Measurements from ENCODE around the gene FAAP20.

Gene FAAP20

DNA sequence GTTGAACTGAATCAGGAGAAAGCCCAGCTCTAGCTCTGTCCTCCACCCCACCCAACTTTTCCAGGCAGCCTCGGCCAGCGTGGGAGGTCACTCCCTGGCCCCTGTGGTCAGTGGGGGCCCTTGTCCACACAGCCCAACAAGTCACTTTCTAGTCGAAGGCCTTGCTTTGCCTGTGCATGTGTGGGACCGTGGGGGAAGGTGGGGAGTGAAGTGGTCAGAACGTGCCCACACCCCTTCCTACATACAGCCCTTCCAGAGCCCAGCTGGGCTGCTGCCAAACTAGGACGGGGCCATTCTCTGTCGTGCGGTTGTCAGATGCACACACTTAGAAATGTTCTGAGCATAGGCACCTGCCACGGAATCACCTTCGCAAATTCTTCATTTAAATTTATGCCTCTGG lies 18.0 kb downstream of the FAAP20 start:
- Mint-ChIP-seq H3K27ac (no peak overlapping the region), H3K4me1 (peaks cover 2% of the 10 kb centered on the region), H3K36me3 (peaks cover 15% of the 10 kb centered on the region), H3K9me3 (no peaks in the 10 kb centered on the region), H3K27me3 (no peaks in the 10 kb centered on the region), H3K4me3 (no peak overlapping the region)
- DNase-seq (ENCODE audit: low spot score in 2 of 2) = no peak
- ATAC-seq (ENCODE audit: low read depth) = no peak

DNA sequence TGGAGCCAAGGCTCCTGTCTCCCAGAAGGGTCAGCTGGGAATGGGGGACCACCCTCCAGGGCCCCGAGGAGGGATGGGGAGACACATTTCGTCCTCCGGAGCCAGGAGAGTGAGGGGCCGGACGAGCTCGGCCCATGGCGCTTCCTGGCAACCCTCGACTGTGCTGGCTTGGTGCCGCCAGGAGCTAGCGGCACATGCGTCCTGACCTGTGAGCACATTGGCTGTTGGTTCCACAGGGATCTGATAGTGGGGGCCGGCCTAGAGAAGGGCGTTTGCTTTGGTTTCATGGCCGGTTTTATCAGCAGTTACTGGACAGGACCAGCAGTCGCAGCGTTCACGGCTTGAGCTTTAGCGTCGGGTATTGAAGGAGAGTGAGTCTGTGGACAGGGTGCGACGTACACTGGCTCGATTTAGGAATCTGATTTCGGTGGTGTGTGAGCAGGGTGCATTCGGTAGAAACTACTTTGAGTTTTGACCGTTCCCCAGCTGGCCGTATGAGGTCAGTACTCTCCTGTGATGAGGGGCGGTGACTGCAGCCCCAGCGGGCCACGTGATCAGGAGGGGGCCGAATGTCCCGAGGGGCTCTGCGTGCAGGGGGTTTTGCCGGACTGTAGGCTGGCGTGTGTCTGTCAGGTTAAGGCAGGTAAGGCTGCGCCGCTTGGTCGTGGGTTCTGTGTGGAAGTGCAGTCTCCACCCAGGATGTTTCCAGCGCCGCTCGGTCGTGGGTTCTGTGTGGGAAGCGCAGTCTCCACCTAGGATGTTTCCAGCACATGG lies 18.7 kb downstream of the FAAP20 start:
- Mint-ChIP-seq H3K27me3 (no peaks in the 10 kb centered on the region), H3K4me1 (peaks cover 2% of the 10 kb centered on the region), H3K9me3 (no peaks in the 10 kb centered on the region), H3K36me3 (peaks cover 17% of the 10 kb centered on the region), H3K4me3 (no peak overlapping the region), H3K27ac (no peak overlapping the region)
- DNase-seq (ENCODE audit: low spot score in 2 of 2) (no peak), ATAC-seq (ENCODE audit: low read depth) (no peak)

DNA sequence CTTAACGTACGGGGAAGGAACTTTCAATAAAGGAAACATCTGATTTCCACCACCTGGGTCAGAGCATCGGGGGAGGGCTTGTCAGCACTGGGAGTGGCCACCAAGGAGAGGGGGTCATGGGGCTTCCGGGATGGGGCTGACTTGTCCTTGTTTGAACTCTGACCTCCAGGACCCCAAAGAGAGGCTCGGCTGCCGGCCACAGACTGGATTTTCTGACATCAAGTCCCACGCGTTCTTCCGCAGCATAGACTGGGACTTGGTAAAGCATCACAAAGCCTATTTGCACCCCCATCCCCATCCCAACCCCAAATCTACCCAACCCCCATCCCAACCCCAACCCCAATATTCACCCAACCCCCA lies 19.5 kb downstream of the FAAP20 start:
- H3K36me3 Mint-ChIP-seq = peaks cover 19% of the 10 kb centered on the region
- H3K4me3 Mint-ChIP-seq = no peak overlapping the region
- H3K27ac Mint-ChIP-seq = no peak overlapping the region
- no peaks in the 10 kb centered on the region for H3K9me3 Mint-ChIP-seq
- H3K27me3 Mint-ChIP-seq = no peaks in the 10 kb centered on the region
- peaks cover 2% of the 10 kb centered on the region for H3K4me1 Mint-ChIP-seq
- ATAC-seq (ENCODE audit: low read depth) (no peak), DNase-seq (ENCODE audit: low spot score in 2 of 2) (no peak)

DNA sequence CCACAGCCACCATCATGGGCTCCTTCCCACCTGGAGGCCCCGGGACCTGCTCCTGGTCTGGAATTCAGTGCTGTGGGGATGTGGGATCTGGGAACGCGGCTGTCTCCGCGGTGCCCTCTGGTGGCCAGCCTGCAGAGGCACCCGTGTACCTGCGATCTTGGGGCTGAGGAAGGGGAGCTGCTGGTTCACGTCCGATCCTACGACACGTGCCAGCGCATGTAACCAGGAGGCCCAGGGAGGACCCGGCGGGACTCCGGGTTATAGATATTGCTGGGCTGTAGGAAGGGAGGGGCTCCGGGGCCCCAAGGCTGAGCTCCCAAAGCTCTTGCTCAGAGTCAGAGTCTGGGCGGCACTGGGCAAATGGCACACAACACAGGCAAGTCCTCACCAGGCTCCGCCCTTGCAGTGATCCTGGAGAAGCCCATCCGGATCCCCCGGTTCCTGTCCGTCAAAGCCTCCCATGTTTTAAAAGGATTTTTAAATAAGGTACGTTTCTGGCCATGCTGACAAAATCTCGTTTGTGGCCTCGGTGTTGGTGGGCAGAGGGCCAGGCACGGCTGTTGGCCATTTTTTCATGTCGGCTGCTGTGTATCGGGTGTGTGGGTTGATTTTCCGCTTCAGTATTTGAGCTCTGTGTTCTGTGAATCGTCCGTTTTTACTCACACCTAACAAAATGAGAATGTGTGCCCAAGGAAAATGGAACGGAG lies 20.1 kb downstream of the FAAP20 start:
- Mint-ChIP-seq H3K4me3 (no peak overlapping the region), H3K27me3 (no peaks in the 10 kb centered on the region), H3K27ac (no peak overlapping the region), H3K9me3 (no peaks in the 10 kb centered on the region), H3K4me1 (peaks cover 2% of the 10 kb centered on the region), H3K36me3 (peaks cover 19% of the 10 kb centered on the region)
- DNase-seq (ENCODE audit: low spot score in 2 of 2) = no peak
- peak; percentile 48 for ATAC-seq (ENCODE audit: low read depth)

DNA sequence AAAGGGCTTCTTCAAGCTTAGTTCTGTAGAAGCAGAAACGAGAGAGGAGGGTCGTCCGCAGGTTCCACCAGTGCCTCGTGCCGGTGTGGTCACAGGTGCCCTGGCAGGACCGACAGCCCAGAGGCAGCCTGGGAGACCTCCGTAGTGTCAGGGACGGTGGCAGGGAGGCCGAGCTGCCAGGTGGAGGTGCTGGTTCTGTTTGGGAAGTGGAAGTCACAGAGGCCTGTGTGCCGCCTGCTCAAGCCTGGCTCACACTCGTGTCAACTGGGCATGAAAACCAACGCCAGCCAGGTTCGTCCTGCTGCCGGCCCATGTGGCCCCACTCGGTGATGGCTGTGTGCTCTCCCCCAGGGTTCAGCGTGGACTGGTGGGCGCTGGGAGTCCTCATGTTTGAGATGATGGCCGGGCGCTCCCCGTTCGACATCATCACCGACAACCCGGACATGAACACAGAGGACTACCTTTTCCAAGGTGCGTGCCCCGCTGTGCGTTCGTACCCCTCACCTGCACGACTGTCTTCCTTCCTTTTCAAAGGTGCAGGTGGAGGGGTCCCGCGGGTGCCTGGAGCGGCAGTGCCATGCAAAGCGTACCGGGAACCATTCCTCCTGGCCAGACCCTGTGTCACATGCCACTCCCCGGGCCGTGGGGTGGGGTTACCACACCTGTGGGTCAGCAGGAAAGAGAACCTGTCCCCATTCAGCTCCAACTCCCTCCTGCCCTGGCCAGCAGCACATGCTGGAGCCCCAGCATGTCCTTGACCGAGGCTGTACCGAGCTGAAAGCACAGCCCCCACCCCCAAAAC lies 20.8 kb downstream of the FAAP20 start:
- H3K36me3 Mint-ChIP-seq = peaks cover 19% of the 10 kb centered on the region

DNA sequence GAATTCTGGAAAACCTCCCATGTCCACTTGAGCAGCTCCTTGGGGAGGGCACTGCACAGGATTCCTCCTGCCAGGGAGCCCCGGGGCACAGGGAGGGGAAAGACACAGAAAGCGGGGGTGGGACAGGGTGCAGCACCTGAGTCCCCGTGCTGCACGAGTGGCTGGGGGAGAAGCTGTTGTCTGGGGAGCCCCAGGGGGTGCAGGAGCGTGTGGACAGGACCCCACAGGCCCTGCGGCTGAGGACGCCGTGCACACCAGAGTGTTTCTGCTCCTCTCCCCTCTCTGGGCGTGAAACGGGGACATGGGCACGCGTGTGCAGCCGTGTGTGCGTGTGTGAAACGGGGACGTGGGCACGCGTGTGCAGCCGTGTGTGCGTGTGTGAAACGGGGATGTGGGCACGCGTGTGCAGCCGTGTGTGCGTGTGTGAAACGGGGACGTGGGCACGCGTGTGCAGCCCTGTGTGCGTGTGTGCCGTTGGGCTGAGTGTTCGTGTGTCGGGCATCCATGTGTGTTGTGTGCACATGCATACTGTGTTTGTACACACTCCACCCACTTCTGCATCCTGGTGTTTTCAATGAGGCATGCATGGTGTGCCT lies 21.9 kb downstream of the FAAP20 start:
- no peaks in the 10 kb centered on the region for H3K9me3 Mint-ChIP-seq

More for the DNA sequence above, 20.8 kb downstream of the FAAP20 start:
- DNase-seq (ENCODE audit: low spot score in 2 of 2) (no peak), ATAC-seq (ENCODE audit: low read depth) (no peak)
- Mint-ChIP-seq H3K4me1 (peaks cover 2% of the 10 kb centered on the region), H3K27ac (no peak overlapping the region), H3K4me3 (no peak overlapping the region), H3K27me3 (no peaks in the 10 kb centered on the region), H3K9me3 (no peaks in the 10 kb centered on the region)

DNA sequence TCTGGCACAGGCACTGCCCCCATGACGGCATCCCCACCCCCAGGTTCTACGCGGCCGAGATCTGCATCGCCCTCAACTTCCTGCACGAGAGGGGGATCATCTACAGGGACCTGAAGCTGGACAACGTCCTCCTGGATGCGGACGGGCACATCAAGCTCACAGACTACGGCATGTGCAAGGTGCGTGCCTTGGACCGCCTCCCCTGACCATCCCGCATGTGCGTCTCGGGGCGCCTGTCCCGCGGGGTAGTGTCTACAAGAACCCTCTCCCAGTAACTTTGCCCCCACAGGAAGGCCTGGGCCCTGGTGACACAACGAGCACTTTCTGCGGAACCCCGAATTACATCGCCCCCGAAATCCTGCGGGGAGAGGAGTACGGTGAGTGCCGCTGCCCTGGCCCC lies 22.6 kb downstream of the FAAP20 start:
- ATAC-seq (ENCODE audit: low read depth) (no peak), DNase-seq (ENCODE audit: low spot score in 2 of 2) (no peak)
- no peaks in the 10 kb centered on the region for H3K27me3 Mint-ChIP-seq
- H3K36me3 Mint-ChIP-seq = peaks cover 14% of the 10 kb centered on the region
- no peak overlapping the region for H3K4me3 Mint-ChIP-seq
- peaks cover 2% of the 10 kb centered on the region for H3K4me1 Mint-ChIP-seq
- no peaks in the 10 kb centered on the region for H3K9me3 Mint-ChIP-seq
- H3K27ac Mint-ChIP-seq = no peak overlapping the region

More for the DNA sequence above, 21.9 kb downstream of the FAAP20 start:
- H3K4me3 Mint-ChIP-seq = no peak overlapping the region
- H3K27me3 Mint-ChIP-seq = no peaks in the 10 kb centered on the region
- ATAC-seq (ENCODE audit: low read depth) = no peak
- no peak overlapping the region for H3K27ac Mint-ChIP-seq
- no peak for DNase-seq (ENCODE audit: low spot score in 2 of 2)
- peaks cover 2% of the 10 kb centered on the region for H3K4me1 Mint-ChIP-seq
- H3K36me3 Mint-ChIP-seq = peaks cover 14% of the 10 kb centered on the region

DNA sequence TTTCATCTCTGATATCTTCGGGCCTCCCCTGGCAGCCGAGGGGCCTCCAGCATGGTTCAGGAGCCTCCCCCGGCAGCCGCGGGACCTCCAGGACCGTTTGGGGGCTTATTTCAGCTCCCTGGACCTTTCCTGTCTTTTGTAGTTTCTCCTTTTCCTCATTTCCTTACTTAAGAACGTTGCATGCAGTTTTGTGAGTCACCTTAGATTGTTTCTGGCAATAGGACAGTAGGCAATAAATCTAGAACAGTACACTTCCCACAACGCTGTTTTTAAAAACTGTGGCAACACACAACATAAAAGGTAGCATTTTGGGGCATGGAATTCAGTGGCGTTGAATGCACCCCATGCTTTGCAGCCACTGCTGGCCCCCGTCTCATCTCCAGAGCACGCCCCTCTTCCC lies 24.4 kb downstream of the FAAP20 start:
- Mint-ChIP-seq H3K27me3 (no peaks in the 10 kb centered on the region), H3K36me3 (peaks cover 11% of the 10 kb centered on the region), H3K4me3 (no peak overlapping the region), H3K27ac (no peak overlapping the region), H3K4me1 (no peaks in the 10 kb centered on the region), H3K9me3 (no peaks in the 10 kb centered on the region)
- DNase-seq (ENCODE audit: low spot score in 2 of 2) = no peak
- ATAC-seq (ENCODE audit: low read depth) = no peak

DNA sequence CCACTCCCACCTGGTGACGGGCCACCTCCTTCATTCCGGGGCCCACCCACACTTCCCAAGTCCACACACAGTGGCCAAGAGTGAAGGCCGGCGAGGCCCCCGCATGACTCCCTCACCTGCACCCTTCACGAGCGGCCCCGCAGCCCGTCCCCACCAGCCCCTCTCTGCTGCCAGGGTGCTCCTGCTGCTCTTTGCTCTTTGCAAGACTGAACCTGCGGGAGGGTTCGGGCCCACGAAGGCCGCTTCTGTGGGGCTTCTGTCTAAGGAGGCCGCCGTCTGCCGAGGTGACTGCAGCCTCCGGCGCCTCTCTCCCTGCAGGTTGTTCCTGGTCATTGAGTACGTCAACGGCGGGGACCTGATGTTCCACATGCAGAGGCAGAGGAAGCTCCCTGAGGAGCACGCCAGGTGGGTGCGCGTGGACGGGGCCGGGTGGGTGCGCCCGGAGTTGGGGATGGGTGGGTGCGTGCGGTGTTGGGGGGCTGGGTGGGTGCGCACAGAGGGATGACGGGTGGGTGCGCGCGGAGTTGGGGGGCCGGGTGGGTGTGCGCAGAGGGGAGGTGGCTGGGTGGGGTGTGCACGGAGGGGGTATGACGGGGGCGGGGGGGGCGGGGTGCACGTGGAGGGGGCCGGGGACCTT lies 25.3 kb downstream of the FAAP20 start:
- Mint-ChIP-seq H3K27me3 (no peaks in the 10 kb centered on the region), H3K36me3 (peaks cover 12% of the 10 kb centered on the region), H3K27ac (no peak overlapping the region), H3K9me3 (no peaks in the 10 kb centered on the region), H3K4me3 (no peak overlapping the region), H3K4me1 (no peaks in the 10 kb centered on the region)
- DNase-seq (ENCODE audit: low spot score in 2 of 2) (no peak), ATAC-seq (ENCODE audit: low read depth) (no peak)

DNA sequence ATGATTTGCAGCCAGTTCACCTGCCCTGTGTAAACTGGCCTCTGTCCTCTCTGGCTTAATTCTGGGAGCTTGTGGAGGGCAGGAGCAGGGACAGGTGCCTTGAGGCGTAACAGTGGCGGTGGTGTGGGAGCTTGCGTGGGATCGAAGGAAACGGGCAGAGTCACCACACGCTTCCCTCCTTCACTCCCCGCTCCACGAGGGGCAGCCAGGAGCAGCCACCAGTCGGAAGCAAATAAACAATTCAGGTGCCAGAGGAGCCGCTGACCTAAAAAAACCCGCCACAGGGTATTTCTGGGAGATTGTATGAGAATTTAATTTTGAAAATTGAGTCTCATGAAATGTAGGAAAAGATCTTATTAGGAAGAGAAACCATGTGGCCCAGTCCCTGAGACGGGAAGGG lies 26.0 kb downstream of the FAAP20 start:
- Mint-ChIP-seq H3K9me3 (no peaks in the 10 kb centered on the region), H3K4me3 (no peak overlapping the region), H3K36me3 (peaks cover 13% of the 10 kb centered on the region), H3K4me1 (no peaks in the 10 kb centered on the region), H3K27ac (no peak overlapping the region), H3K27me3 (no peaks in the 10 kb centered on the region)
- DNase-seq (ENCODE audit: low spot score in 2 of 2) (no peak), ATAC-seq (ENCODE audit: low read depth) (no peak)

DNA sequence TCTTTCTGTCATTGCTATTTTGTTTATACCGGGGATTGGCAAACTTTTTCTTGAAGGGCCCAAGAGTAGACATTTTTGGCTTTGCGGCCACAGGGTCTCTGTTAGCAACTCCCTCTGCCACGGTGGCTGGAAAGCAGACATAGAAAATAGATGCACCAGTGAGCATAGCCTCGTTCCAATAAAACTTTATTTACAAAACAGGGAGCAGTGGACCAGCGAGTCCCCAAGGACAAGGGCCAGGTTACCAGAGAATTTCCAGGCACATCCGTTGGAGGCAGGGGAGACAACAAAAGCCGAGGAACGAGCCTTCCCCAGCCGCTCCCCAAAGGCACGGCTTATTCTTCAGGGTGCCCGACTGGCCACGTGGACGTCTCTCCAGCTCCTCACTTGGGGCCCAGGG lies 26.5 kb downstream of the FAAP20 start:
- peaks cover 17% of the 10 kb centered on the region for H3K36me3 Mint-ChIP-seq
- ATAC-seq (ENCODE audit: low read depth) (no peak), DNase-seq (ENCODE audit: low spot score in 2 of 2) (no peak)
- H3K27me3 Mint-ChIP-seq = no peaks in the 10 kb centered on the region
- H3K4me1 Mint-ChIP-seq = no peaks in the 10 kb centered on the region
- no peak overlapping the region for H3K27ac Mint-ChIP-seq
- H3K4me3 Mint-ChIP-seq = no peak overlapping the region
- H3K9me3 Mint-ChIP-seq = no peaks in the 10 kb centered on the region

DNA sequence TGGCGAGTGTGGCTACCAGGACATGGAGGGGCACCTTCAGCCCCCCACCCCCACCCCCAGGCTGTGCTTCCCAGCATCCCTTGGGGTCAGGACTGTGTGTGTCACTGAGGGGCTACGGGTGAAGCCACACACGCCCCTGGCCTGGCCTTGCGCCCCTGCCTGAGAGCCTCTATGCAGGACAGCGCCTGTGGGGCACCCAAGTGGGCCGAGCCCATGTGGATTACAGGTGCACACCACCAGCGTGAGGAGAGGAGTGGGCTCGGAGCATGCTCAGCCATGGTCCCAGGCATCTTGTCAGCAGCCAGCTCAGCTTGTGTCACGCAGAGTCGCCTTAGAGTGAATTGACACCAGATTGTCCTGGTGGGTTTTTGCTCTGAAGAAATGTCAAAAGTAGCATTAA lies 27.9 kb downstream of the FAAP20 start:
- Mint-ChIP-seq H3K4me1 (no peaks in the 10 kb centered on the region), H3K27me3 (no peaks in the 10 kb centered on the region), H3K9me3 (peaks cover 2% of the 10 kb centered on the region), H3K4me3 (no peak overlapping the region), H3K27ac (no peak overlapping the region), H3K36me3 (peaks cover 14% of the 10 kb centered on the region)
- DNase-seq (ENCODE audit: low spot score in 2 of 2) = no peak
- no peak for ATAC-seq (ENCODE audit: low read depth)

DNA sequence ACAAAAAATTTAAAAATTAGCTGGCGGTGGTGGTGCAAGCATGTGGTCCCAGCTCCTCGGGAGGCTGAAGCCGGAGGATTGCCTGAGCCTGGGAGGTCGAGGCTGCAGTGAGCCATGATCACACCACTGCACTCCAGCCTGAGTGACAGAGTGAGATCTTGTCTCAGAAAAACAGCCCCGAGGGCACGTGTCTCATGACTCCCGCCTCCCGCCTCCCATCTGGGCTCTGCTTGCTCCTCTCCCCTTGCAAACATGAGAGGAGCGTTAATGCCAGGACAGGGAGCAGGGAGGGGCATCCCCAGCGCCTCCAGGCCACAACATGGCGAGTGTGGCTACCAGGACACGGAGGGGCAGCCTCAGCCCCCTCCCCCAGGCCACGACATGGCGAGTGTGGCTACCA lies 28.3 kb downstream of the FAAP20 start:
- H3K4me1 Mint-ChIP-seq = no peaks in the 10 kb centered on the region
- H3K27ac Mint-ChIP-seq = no peak overlapping the region
- no peaks in the 10 kb centered on the region for H3K27me3 Mint-ChIP-seq
- ATAC-seq (ENCODE audit: low read depth) (no peak), DNase-seq (ENCODE audit: low spot score in 2 of 2) (no peak)
- no peak overlapping the region for H3K4me3 Mint-ChIP-seq
- peaks cover 2% of the 10 kb centered on the region for H3K9me3 Mint-ChIP-seq
- peaks cover 12% of the 10 kb centered on the region for H3K36me3 Mint-ChIP-seq
